OCI-LY1 (cell line): Measurements from ENCODE around the gene C12orf76.

Experiments
- H2AFZ ChIP-seq: fragments of 200-600 bp; sonication (generic), shearing (Covaris generic); 2 replicates; pipeline ENCODE4 v1.6.0; 2014; ENCODE audit warnings: antibody characterized with exemption, mild to moderate bottlenecking, low read length
- H3F3A ChIP-seq: fragments of 200-600 bp; sonication (generic), shearing (Covaris generic); 2 replicates; pipeline ENCODE4 v1.6.0; 2014; ENCODE audit warnings: mild to moderate bottlenecking, antibody characterized with exemption, low read length, moderate library complexity; ENCODE audit not compliant: insufficient read depth
- H3K27ac ChIP-seq: fragments of 200-600 bp; sonication (generic); 2 replicates; pipeline ENCODE4 v1.5.1; 2014; ENCODE audit warnings: low read length, mixed run types, mild to moderate bottlenecking, low read depth; ENCODE audit not compliant: poor library complexity, severe bottlenecking
- H3K27me3 ChIP-seq: fragments of 200-600 bp; sonication (generic); 2 replicates; pipeline ENCODE4 v1.6.0; 2014; ENCODE audit warnings: antibody characterized with exemption, mild to moderate bottlenecking, low read length, moderate library complexity; ENCODE audit not compliant: insufficient read depth
- H3K36me3 ChIP-seq: fragments of 200-600 bp; sonication (generic); 2 replicates; pipeline ENCODE4 v1.6.1; 2014; ENCODE audit warnings: mild to moderate bottlenecking, antibody characterized with exemption, low read length, moderate library complexity, mixed read lengths; ENCODE audit not compliant: insufficient read depth
- H3K4me1 ChIP-seq: fragments of 200-600 bp; sonication (generic); 2 replicates; pipeline ENCODE4 v1.5.1; 2014; ENCODE audit warnings: mild to moderate bottlenecking, low read length, moderate library complexity; ENCODE audit not compliant: insufficient read depth, severe bottlenecking
- H3K4me2 ChIP-seq: fragments of 200-600 bp; sonication (generic), shearing (Covaris generic); 2 replicates; pipeline ENCODE4 v1.6.1; 2014; ENCODE audit warnings: low read length
- H3K4me3 ChIP-seq: fragments of 200-600 bp; sonication (generic); 2 replicates; pipeline ENCODE4 v1.5.1; 2014; ENCODE audit warnings: low read length, low read depth, mild to moderate bottlenecking, mixed read lengths; ENCODE audit not compliant: poor library complexity, severe bottlenecking
- H3K79me2 ChIP-seq: fragments of 200-600 bp; shearing (Covaris generic); 2 replicates; pipeline ENCODE4 v1.6.1; 2016; ENCODE audit warnings: mixed run types, low read length, mixed read lengths; ENCODE audit not compliant: insufficient read depth
- H3K9ac ChIP-seq: fragments of 200-600 bp; sonication (generic), shearing (Covaris generic); 2 replicates; pipeline ENCODE4 v1.6.1; 2014; ENCODE audit warnings: mild to moderate bottlenecking, low read length, mixed read lengths
- H3K9me2 ChIP-seq: fragments of 200-600 bp; sonication (generic), shearing (Covaris generic); 2 replicates; pipeline ENCODE4 v1.6.1; 2014; ENCODE audit warnings: low read depth, mild to moderate bottlenecking, low read length, mixed read lengths
- H3K9me3 ChIP-seq: fragments of 200-600 bp; shearing (Covaris generic); 2 replicates; pipeline ENCODE4 v1.6.1; 2014; ENCODE audit warnings: low read length, mixed read lengths
- H4K20me1 ChIP-seq: fragments of 200-600 bp; sonication (generic), shearing (Covaris generic); 2 replicates; pipeline ENCODE4 v1.6.0; 2016; ENCODE audit warnings: mild to moderate bottlenecking, low read length; ENCODE audit not compliant: insufficient read depth
- EZH2 ChIP-seq: fragments of 200-600 bp; sonication (generic), shearing (Covaris generic); IDR thresholded peaks from 2 replicates; pipeline ENCODE4 v1.8.0; 2017; ENCODE audit warnings: borderline replicate concordance, mixed run types, mild to moderate bottlenecking, antibody characterized with exemption, low read length, moderate library complexity, mixed read lengths
- TF ChIP-seq, protein P1 (sequence below): fragments of 200-600 bp; sonication (generic), shearing (Covaris generic); IDR thresholded peaks from 2 replicates; pipeline ENCODE4 v1.5.1; 2017; ENCODE audit warnings: mild to moderate bottlenecking, antibody characterized with exemption, low read length, moderate library complexity, mixed read lengths

The C12orf76 gene

GRCh38 chr12:110084314-110085015 is 36.1 kb upstream of the C12orf76 start:
- H3K9me3 ChIP-seq = no peaks in the 10 kb centered on the region
- H3K27me3 ChIP-seq = no peaks in the 10 kb centered on the region
- TF ChIP-seq, protein P1, sequence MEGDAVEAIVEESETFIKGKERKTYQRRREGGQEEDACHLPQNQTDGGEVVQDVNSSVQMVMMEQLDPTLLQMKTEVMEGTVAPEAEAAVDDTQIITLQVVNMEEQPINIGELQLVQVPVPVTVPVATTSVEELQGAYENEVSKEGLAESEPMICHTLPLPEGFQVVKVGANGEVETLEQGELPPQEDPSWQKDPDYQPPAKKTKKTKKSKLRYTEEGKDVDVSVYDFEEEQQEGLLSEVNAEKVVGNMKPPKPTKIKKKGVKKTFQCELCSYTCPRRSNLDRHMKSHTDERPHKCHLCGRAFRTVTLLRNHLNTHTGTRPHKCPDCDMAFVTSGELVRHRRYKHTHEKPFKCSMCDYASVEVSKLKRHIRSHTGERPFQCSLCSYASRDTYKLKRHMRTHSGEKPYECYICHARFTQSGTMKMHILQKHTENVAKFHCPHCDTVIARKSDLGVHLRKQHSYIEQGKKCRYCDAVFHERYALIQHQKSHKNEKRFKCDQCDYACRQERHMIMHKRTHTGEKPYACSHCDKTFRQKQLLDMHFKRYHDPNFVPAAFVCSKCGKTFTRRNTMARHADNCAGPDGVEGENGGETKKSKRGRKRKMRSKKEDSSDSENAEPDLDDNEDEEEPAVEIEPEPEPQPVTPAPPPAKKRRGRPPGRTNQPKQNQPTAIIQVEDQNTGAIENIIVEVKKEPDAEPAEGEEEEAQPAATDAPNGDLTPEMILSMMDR = no peak
- TF ChIP-seq EZH2 = no peak
- H3K36me3 ChIP-seq = no peaks in the 10 kb centered on the region
- no peak overlapping the region for H2AFZ ChIP-seq
- H4K20me1 ChIP-seq = no peaks in the 10 kb centered on the region
- no peak overlapping the region for H3K27ac ChIP-seq
- H3K9me2 ChIP-seq = no peaks in the 10 kb centered on the region
- no peaks in the 10 kb centered on the region for H3F3A ChIP-seq
- H3K4me3 ChIP-seq = no peak overlapping the region
- H3K9ac ChIP-seq = no peak overlapping the region
- no peak overlapping the region for H3K4me2 ChIP-seq
- H3K79me2 ChIP-seq = no peaks in the 10 kb centered on the region
- H3K4me1 ChIP-seq = peaks cover 8% of the 10 kb centered on the region

DNA sequence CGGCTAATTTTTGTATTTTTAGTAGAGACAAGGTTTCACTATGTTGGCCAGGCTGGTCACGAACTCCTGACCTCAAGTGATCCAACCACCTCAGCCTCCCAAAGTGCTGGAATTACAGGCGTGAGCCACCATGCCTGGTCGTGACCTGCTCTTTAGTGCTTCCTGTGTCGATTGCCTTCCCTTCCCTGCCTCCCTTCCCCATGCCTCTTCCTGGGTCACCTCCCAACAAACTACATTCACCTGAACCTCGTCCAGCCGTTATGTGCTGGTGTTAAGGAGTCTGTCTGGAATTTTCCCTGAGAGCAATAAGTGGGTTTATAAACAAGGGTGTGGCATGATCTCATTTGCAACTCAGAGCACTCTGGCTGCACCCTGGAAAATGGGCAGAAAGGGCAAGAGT is 32.1 kb upstream of the C12orf76 start:
- H2AFZ ChIP-seq = no peak overlapping the region
- H3K27ac ChIP-seq = no peak overlapping the region
- H3K4me3 ChIP-seq = peak overlapping the region; percentile 42
- H3K9me3 ChIP-seq = no peaks in the 10 kb centered on the region
- H3K4me2 ChIP-seq = no peak overlapping the region
- no peak overlapping the region for H3K9ac ChIP-seq
- H3K79me2 ChIP-seq = no peaks in the 10 kb centered on the region
- H4K20me1 ChIP-seq = no peaks in the 10 kb centered on the region
- no peaks in the 10 kb centered on the region for H3K9me2 ChIP-seq
- H3K36me3 ChIP-seq = no peaks in the 10 kb centered on the region
- H3K4me1 ChIP-seq = peaks cover 12% of the 10 kb centered on the region
- H3K27me3 ChIP-seq = no peaks in the 10 kb centered on the region
- no peaks in the 10 kb centered on the region for H3F3A ChIP-seq
- no peak for TF ChIP-seq EZH2
- TF ChIP-seq, protein P1 = no peak

DNA sequence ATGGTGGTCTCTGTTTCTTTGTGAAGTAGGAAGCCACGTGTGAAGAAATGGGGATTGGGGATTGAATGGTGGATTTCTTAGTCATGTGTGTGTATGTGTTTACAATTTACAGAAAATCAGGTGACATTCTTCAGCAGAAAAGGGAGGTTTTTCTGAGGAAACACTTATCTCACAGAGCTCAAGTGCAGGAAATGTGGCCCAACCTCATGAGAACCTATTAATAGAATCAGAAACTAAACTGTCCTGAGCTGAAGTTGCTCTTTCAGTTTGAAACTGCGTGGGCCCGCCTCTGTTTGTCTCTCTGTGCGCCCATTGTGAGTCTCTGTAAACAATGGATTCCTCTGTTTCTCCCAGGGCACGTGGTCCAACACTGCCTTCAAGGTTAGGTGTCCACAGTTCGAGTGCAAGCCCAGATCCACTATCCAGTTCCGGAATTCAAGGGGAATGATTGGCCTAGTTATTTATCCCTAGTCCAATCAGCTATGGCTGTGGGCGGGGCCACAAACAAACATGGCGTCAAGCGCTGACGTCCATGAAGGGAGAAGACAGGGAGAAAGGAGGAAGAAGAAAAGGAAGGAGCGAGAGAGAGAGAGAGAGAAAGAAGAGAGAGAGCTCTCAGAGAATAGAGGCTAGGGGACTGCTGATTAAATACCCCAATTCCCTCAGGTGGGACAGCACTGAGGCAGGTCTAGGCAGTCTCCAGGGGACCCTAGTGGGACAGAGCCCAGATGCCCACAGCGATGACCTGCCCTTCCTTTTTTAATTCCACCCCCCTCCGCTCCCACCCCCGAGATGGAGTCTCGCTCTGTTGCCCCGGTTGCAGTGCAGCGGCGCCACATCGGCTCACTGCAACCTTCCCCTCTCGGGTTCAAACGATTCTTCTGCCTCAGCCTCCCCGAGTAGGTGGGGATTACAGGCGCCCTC is 31.4 kb upstream of the C12orf76 start:
- Histone ChIP-seq H2AFZ (peak overlapping the region; percentile 25; the same call in 1 of the 2 replicates), H3K9me2 (no peaks in the 10 kb centered on the region), H3K9ac (no peak overlapping the region), H3K27me3 (no peaks in the 10 kb centered on the region), H3F3A (no peaks in the 10 kb centered on the region), H3K4me1 (peaks cover 12% of the 10 kb centered on the region), H4K20me1 (no peaks in the 10 kb centered on the region), H3K79me2 (no peaks in the 10 kb centered on the region), H3K36me3 (no peaks in the 10 kb centered on the region), H3K4me3 (peak overlapping the region; percentile 42), H3K27ac (peak overlapping the region; percentile 50), H3K4me2 (peak overlapping the region; percentile 60), H3K9me3 (no peaks in the 10 kb centered on the region)
- TF ChIP-seq, protein P1 = no peak
- no peak for TF ChIP-seq EZH2
